ENCODE data around the gene PRR5L.

The PRR5L gene, protein sequence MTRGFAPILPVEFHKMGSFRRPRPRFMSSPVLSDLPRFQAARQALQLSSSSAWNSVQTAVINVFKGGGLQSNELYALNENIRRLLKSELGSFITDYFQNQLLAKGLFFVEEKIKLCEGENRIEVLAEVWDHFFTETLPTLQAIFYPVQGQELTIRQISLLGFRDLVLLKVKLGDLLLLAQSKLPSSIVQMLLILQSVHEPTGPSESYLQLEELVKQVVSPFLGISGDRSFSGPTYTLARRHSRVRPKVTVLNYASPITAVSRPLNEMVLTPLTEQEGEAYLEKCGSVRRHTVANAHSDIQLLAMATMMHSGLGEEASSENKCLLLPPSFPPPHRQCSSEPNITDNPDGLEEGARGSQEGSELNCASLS

DNA sequence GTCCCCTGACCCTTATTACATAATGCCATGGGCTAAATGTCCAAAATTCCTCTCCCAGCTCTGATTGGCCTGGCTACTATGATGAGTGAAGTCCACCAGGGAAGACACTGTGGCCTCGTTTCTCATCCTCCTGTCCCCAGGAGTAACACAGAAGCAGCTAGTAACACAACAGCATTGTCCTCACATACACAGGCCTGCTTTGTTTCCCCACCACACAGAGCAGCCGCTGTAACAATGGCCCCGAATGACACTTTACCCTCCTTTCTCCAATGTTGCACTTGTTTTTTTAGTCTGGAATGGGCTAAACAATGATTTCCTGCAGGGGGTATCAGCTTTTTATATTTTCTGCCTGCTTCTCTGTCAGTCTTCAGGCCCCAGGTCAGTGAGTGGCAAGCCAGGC is at the start of gene PRR5L:
Gene PRR5L, plus strand, starts transcription at position 363 of the 400 bp plus-strand sequence. CDS start 104,834 bp downstream, outside the sequence.
- H3K9ac ChIP-seq (ENCODE audit: low read length) = no peak within 1 kb of the TSS
- H3K4me1 ChIP-seq (ENCODE audit: low read length) = no peaks in the 10 kb centered on the region
- H3K79me2 ChIP-seq (ENCODE audit: low read length) = no peaks in the 10 kb centered on the region
- no peaks in the 10 kb centered on the region for H3K27me3 ChIP-seq (replicated peaks; ENCODE audit: insufficient read depth, low read length)
- DNase-seq = no peak
- no peaks in the 10 kb centered on the region for H3K9me2 ChIP-seq (replicated peaks; ENCODE audit: insufficient read depth, low read length)
- H3F3A ChIP-seq (ENCODE audit: insufficient read depth, low read length) = no peaks in the 10 kb centered on the region
- H3K36me3 ChIP-seq (replicated peaks; ENCODE audit: insufficient read depth, low read length) = no peaks in the 10 kb centered on the region
- H4K20me1 ChIP-seq (ENCODE audit: insufficient read depth, low read length) = no peaks in the 10 kb centered on the region
- no peak within 1 kb of the TSS for H3K27ac ChIP-seq (ENCODE audit: low read length)
- no peak for TF ChIP-seq EZH2 (optimal IDR thresholded peaks at IDR 0.05; ENCODE audit: low read depth, low read length)
- no peak for TF ChIP-seq EZH2phosphoT487 (IDR thresholded peaks at IDR 0.05; ENCODE audit: low read length)
- TF ChIP-seq, protein P1, sequence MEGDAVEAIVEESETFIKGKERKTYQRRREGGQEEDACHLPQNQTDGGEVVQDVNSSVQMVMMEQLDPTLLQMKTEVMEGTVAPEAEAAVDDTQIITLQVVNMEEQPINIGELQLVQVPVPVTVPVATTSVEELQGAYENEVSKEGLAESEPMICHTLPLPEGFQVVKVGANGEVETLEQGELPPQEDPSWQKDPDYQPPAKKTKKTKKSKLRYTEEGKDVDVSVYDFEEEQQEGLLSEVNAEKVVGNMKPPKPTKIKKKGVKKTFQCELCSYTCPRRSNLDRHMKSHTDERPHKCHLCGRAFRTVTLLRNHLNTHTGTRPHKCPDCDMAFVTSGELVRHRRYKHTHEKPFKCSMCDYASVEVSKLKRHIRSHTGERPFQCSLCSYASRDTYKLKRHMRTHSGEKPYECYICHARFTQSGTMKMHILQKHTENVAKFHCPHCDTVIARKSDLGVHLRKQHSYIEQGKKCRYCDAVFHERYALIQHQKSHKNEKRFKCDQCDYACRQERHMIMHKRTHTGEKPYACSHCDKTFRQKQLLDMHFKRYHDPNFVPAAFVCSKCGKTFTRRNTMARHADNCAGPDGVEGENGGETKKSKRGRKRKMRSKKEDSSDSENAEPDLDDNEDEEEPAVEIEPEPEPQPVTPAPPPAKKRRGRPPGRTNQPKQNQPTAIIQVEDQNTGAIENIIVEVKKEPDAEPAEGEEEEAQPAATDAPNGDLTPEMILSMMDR (IDR thresholded peaks at IDR 0.05; ENCODE audit: low read length) = no peak
- no peak within 1 kb of the TSS for H3K4me3 ChIP-seq (ENCODE audit: low read length)
- H3K9me3 ChIP-seq (replicated peaks; ENCODE audit: insufficient read depth, low read length) = no peaks in the 10 kb centered on the region
- H2AFZ ChIP-seq (ENCODE audit: low read length) = no peak within 1 kb of the TSS
- no peak within 1 kb of the TSS for H3K4me2 ChIP-seq (ENCODE audit: low read depth, low read length)

DNA sequence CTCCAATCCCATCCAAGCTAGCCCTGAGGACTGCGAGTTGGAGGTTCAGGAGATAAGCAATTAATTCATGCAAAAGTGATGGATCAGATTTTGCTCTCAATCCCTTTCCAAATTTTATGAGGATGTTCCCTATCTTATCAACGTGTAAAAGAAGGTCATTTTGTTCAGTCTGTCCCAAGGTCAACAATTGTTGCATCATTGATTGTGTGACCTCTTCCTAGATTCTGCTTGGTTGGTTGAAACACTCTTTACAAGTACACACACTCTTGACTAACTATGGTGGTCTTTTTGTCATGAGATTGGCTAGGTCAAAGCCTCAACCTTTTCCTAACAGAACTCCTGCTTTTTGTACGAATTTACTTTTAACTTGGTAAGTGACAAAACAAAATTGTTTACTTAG is 48.6 kb upstream of the PRR5L start:
- Histone ChIP-seq H3F3A (ENCODE audit: insufficient read depth, low read length) (no peaks in the 10 kb centered on the region), H3K4me3 (ENCODE audit: low read length) (no peak overlapping the region), H3K9me3 (replicated peaks; ENCODE audit: insufficient read depth, low read length) (no peaks in the 10 kb centered on the region), H3K9ac (ENCODE audit: low read length) (no peak overlapping the region), H3K27ac (ENCODE audit: low read length) (no peak overlapping the region), H3K79me2 (ENCODE audit: low read length) (no peaks in the 10 kb centered on the region), H2AFZ (ENCODE audit: low read length) (no peak overlapping the region), H3K36me3 (replicated peaks; ENCODE audit: insufficient read depth, low read length) (no peaks in the 10 kb centered on the region), H3K27me3 (replicated peaks; ENCODE audit: insufficient read depth, low read length) (no peaks in the 10 kb centered on the region), H3K4me2 (ENCODE audit: low read depth, low read length) (no peak overlapping the region), H4K20me1 (ENCODE audit: insufficient read depth, low read length) (no peaks in the 10 kb centered on the region), H3K9me2 (replicated peaks; ENCODE audit: insufficient read depth, low read length) (no peaks in the 10 kb centered on the region), H3K4me1 (ENCODE audit: low read length) (no peaks in the 10 kb centered on the region)
- no peak for DNase-seq
- TF ChIP-seq EZH2 (optimal IDR thresholded peaks at IDR 0.05; ENCODE audit: low read depth, low read length) (no peak), EZH2phosphoT487 (IDR thresholded peaks at IDR 0.05; ENCODE audit: low read length) (no peak)
- TF ChIP-seq, protein P1 (IDR thresholded peaks at IDR 0.05; ENCODE audit: low read length) = no peak

DNA sequence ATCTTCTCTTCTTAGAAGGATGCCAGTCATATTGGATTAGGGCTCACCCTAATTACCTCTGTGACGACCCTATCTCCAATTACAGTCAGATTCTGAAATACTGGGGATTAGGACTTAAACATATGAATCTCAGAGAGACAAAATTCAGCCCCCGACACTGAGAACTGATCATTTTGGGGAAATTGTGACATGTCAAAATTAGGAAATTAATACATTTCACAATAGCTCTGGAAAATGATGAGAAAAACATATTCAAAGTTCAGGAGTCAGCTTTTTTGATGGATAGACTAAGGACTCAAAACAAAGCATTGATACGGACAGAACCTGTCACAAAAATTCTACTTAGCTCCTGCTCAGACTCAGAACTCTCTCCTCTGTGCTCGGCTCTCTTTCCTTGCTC is 47.7 kb upstream of the PRR5L start:
- Histone ChIP-seq H3K27me3 (replicated peaks; ENCODE audit: insufficient read depth, low read length) (no peaks in the 10 kb centered on the region), H3K4me1 (ENCODE audit: low read length) (no peaks in the 10 kb centered on the region), H3K9me3 (replicated peaks; ENCODE audit: insufficient read depth, low read length) (no peaks in the 10 kb centered on the region), H3K4me2 (ENCODE audit: low read depth, low read length) (no peak overlapping the region), H3K79me2 (ENCODE audit: low read length) (no peaks in the 10 kb centered on the region), H3K4me3 (ENCODE audit: low read length) (no peak overlapping the region), H4K20me1 (ENCODE audit: insufficient read depth, low read length) (no peaks in the 10 kb centered on the region), H3K27ac (ENCODE audit: low read length) (no peak overlapping the region), H3K36me3 (replicated peaks; ENCODE audit: insufficient read depth, low read length) (no peaks in the 10 kb centered on the region), H3K9ac (ENCODE audit: low read length) (no peak overlapping the region), H3F3A (ENCODE audit: insufficient read depth, low read length) (no peaks in the 10 kb centered on the region), H3K9me2 (replicated peaks; ENCODE audit: insufficient read depth, low read length) (no peaks in the 10 kb centered on the region), H2AFZ (ENCODE audit: low read length) (no peak overlapping the region)
- DNase-seq = no peak
- TF ChIP-seq EZH2phosphoT487 (IDR thresholded peaks at IDR 0.05; ENCODE audit: low read length) (no peak), EZH2 (optimal IDR thresholded peaks at IDR 0.05; ENCODE audit: low read depth, low read length) (no peak)
- TF ChIP-seq, protein P1 (IDR thresholded peaks at IDR 0.05; ENCODE audit: low read length) = no peak

All from MM.1S (cell line).